NCI-H1417 treated with DMSO at 0.1 percent for 48 hours (cell line): Measurements from ENCODE around the gene TCAIM.
"Not testable (repeated sequence)": the region's sequence is repeated elsewhere in the genome, so short reads cannot be mapped to it uniquely, and the experiment has no call there.

Source experiments
- DNase-seq: peaks from one replicate; lab custom pipeline; 2025; lab: John Stamatoyannopoulos, UW

The TCAIM gene

GRCh38 chr3:44416031-44417030, 77.8 kb downstream of the TCAIM start:
- DNase-seq: no peak

GRCh38 chr3:44418118-44418517, 79.6 kb downstream of the TCAIM start:
- not testable (repeated sequence) for DNase-seq

GRCh38 chr3:44418549-44418948, 80.0 kb downstream of the TCAIM start:
- DNase-seq: no peak

GRCh38 chr3:44419116-44419922, 80.8 kb downstream of the TCAIM start:
- DNase-seq: no peak

GRCh38 chr3:44419923-44420650, 81.5 kb downstream of the TCAIM start:
- no peak for DNase-seq

GRCh38 chr3:44420676-44421075, 82.1 kb downstream of the TCAIM start:
- DNase-seq: no peak

GRCh38 chr3:44421280-44421679, 82.7 kb downstream of the TCAIM start:
- DNase-seq: no peak

GRCh38 chr3:44424758-44425157, 86.2 kb downstream of the TCAIM start:
- DNase-seq: no peak

GRCh38 chr3:44427683-44428082, 89.1 kb downstream of the TCAIM start:
- DNase-seq: no peak

- DNase-seq: no peak
Measured at GRCh38 chr3:44428910-44429309, 90.3 kb downstream of the TCAIM start.

- DNase-seq: no peak
Measured at GRCh38 chr3:44429459-44429858, 90.9 kb downstream of the TCAIM start.

- DNase-seq: no peak
Measured at GRCh38 chr3:44430466-44430865, 91.9 kb downstream of the TCAIM start.

GRCh38 chr3:44434834-44435510, 96.4 kb downstream of the TCAIM start:
- no peak for DNase-seq

GRCh38 chr3:44436181-44436580, 97.6 kb downstream of the TCAIM start:
- no peak for DNase-seq

GRCh38 chr3:44437800-44438199, 99.2 kb downstream of the TCAIM start:
- DNase-seq: no peak

GRCh38 chr3:44439499-44440295, 101.1 kb downstream of the TCAIM start:
- no peak for DNase-seq

- DNase-seq: no peak
Measured at GRCh38 chr3:44442596-44443309, 104.2 kb downstream of the TCAIM start.

- DNase-seq: no peak
Measured at GRCh38 chr3:44444437-44444836, 105.9 kb downstream of the TCAIM start.

- no peak for DNase-seq
Measured at GRCh38 chr3:44444896-44445691, 106.5 kb downstream of the TCAIM start.
